Karpas-422 (cell line): ENCODE results near the gene TRANK1. TPM values are rescaled to one million over a fixed set of nuclear protein-coding genes. Genes with fewer than 3 reads are reported as not detected.

Source experiments
- DNase-seq: peaks from one replicate; pipeline ENCODE4 v3.0.0-alpha.2; 2015
- H2AFZ ChIP-seq: fragments of 200-600 bp; sonication (generic); 2 replicates; pipeline ENCODE4 v1.6.1; 2014; ENCODE audit warnings: antibody characterized with exemption, low read length, mixed read lengths
- H3K27ac ChIP-seq: fragments of 200-600 bp; sonication (generic); 2 replicates; pipeline ENCODE4 v1.5.1; 2014; ENCODE audit warnings: mild to moderate bottlenecking, low read length, moderate library complexity
- H3K27me3 ChIP-seq: fragments of 200-600 bp; sonication (generic); 2 replicates; pipeline ENCODE4 v1.6.1; 2014; ENCODE audit warnings: low read length, mixed read lengths
- H3K36me3 ChIP-seq: fragments of 200-600 bp; sonication (generic); 2 replicates; pipeline ENCODE4 v1.6.1; 2014; ENCODE audit warnings: low read length, mixed read lengths; ENCODE audit not compliant: insufficient read depth
- H3K4me1 ChIP-seq: fragments of 200-600 bp; sonication (generic); 2 replicates; pipeline ENCODE4 v1.6.1; 2014; ENCODE audit warnings: mild to moderate bottlenecking, low read length, mixed read lengths
- H3K4me2 ChIP-seq: fragments of 200-600 bp; sonication (generic); 2 replicates; pipeline ENCODE4 v1.6.1; 2014; ENCODE audit warnings: low read length, low read depth, mild to moderate bottlenecking; ENCODE audit not compliant: poor library complexity, severe bottlenecking
- H3K4me3 ChIP-seq: fragments of 200-600 bp; sonication (generic); 2 replicates; pipeline ENCODE4 v1.5.1; 2014; ENCODE audit warnings: mild to moderate bottlenecking, antibody characterized with exemption, low read length, mixed read lengths
- H3K79me2 ChIP-seq: fragments of 200-600 bp; sonication (generic); 2 replicates; pipeline ENCODE4 v1.6.1; 2014; ENCODE audit warnings: mild to moderate bottlenecking, low read length, mixed read lengths
- H3K9ac ChIP-seq: fragments of 200-600 bp; sonication (generic); 2 replicates; pipeline ENCODE4 v1.6.0; 2014; ENCODE audit warnings: low read length
- H3K9me2 ChIP-seq: fragments of 200-600 bp; sonication (generic), shearing (Covaris generic); replicated peaks from 2 replicates; pipeline ENCODE4 v1.6.0; 2014; ENCODE audit warnings: mild to moderate bottlenecking, low read length, moderate library complexity; ENCODE audit not compliant: insufficient read depth
- H3K9me3 ChIP-seq: fragments of 300-700, 200-600 bp; sonication (generic); 2 replicates; pipeline ENCODE4 v1.6.1; 2014; ENCODE audit warnings: low read length, mixed read lengths
- H4K20me1 ChIP-seq: fragments of 200-600 bp; sonication (generic); 2 replicates; pipeline ENCODE4 v1.6.1; 2014; ENCODE audit warnings: mild to moderate bottlenecking, antibody characterized with exemption, low read length, low read depth; ENCODE audit not compliant: insufficient read depth
- total RNA-seq: library from RNA; depleted of rRNA; stranded (reverse); fragments of >200 nt; shearing (Covaris generic); gene quantifications from 2 replicates; pipeline ENCODE4 v1.2.3, GENCODE V29; 2014; ENCODE audit warnings: low replicate concordance

Gene TRANK1
- total RNA-seq, 1 experiment from 2014 or later, result 123 TPM

DNA sequence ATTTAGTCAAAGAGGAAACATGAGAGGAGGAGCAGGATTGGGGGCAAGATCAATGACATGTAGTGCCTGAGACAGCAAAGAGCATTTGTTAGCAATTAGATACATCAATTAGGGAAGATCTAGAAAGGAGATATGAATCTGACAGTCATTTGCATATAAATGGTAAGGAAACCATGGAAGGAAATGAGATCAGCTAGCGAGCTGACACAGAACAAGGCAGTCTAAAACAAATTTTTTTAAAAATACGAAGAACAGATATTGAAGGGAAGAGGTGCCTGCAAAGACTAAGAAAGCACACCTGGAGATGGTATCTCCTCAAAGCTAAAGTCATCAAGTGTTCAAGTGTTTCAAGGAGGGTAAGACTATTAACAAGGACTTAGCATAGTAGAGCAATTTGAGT, 43.5 kb upstream of the TRANK1 start:
- Histone ChIP-seq H3K27me3 (no peaks in the 10 kb centered on the region), H3K9me2 (no peaks in the 10 kb centered on the region), H3K4me3 (no peak overlapping the region), H3K9me3 (no peaks in the 10 kb centered on the region), H2AFZ (no peak overlapping the region), H3K36me3 (peaks cover 58% of the 10 kb centered on the region), H3K4me1 (peaks cover 39% of the 10 kb centered on the region), H3K4me2 (peak overlapping the region; percentile 85), H3K9ac (no peak overlapping the region), H4K20me1 (peaks cover 11% of the 10 kb centered on the region), H3K27ac (no peak overlapping the region), H3K79me2 (peaks cover 52% of the 10 kb centered on the region)
- DNase-seq, result no peak

DNA sequence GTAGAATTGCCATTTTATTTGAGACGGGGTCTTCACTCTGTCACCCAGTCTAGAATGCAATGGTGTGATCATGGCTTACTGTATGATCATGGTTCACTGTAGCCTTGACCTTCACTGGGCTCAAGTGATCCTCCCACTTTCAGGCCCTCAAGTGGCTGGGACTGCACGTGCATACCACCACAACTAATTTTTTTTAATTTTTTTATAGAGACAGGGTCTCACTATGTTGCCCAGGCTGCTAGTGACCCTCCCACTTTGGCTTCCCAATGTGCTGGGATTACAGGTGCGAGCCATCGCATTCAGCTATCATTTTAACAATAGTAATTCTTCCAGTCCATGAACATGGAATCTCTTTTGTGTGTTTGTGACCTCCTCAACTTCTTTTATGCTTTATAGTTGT, 36.2 kb upstream of the TRANK1 start:
- H3K4me1 ChIP-seq, result no peaks in the 10 kb centered on the region

GRCh38 chr3:36973139-36973538, 28.3 kb upstream of the TRANK1 start:
- Histone ChIP-seq H3K36me3 (no peaks in the 10 kb centered on the region), H3K27me3 (no peaks in the 10 kb centered on the region), H3K4me3 (no peak overlapping the region), H2AFZ (no peak overlapping the region), H3K9me2 (no peaks in the 10 kb centered on the region), H3K9me3 (no peaks in the 10 kb centered on the region), H4K20me1 (no peaks in the 10 kb centered on the region), H3K79me2 (no peaks in the 10 kb centered on the region), H3K27ac (no peak overlapping the region), H3K9ac (no peak overlapping the region), H3K4me1 (peaks cover 7% of the 10 kb centered on the region), H3K4me2 (no peak overlapping the region)
- DNase-seq, result no peak

More for the DNA sequence above, 36.2 kb upstream of the TRANK1 start:
- peaks cover 19% of the 10 kb centered on the region for H3K36me3 ChIP-seq
- H3K79me2 ChIP-seq, result no peaks in the 10 kb centered on the region
- H3K9me2 ChIP-seq, result no peaks in the 10 kb centered on the region
- no peak overlapping the region for H3K9ac ChIP-seq
- no peak overlapping the region for H3K27ac ChIP-seq
- no peak overlapping the region for H2AFZ ChIP-seq
- no peaks in the 10 kb centered on the region for H3K27me3 ChIP-seq
- no peak for DNase-seq
- H3K9me3 ChIP-seq, result no peaks in the 10 kb centered on the region
- no peak overlapping the region for H3K4me2 ChIP-seq
- no peak overlapping the region for H3K4me3 ChIP-seq
- no peaks in the 10 kb centered on the region for H4K20me1 ChIP-seq

DNA sequence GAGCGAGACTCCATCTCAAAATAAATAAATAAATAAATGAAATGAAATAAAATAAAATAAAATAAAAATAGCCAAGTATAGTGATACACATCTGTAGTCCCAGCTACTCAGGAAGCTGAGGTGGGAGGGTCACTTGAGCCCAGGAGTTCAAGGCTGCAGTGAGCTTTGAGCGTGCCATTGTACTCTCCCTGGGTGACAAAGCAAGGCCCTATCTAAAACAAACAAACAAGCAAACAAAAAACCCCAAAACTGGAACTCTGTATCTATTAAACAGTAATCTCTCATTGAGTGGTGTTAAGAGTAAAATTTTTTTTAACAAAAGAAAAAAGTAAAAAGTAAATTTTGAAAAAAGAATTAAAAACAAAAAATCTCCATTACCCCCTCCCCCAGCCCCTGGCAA, 27.3 kb upstream of the TRANK1 start:
- H3K4me1 ChIP-seq, result peaks cover 7% of the 10 kb centered on the region
- H3K9me2 ChIP-seq, result no peaks in the 10 kb centered on the region
- H2AFZ ChIP-seq, result no peak overlapping the region
- no peaks in the 10 kb centered on the region for H3K36me3 ChIP-seq
- H3K4me3 ChIP-seq, result no peak overlapping the region
- H3K79me2 ChIP-seq, result no peaks in the 10 kb centered on the region
- no peak for DNase-seq
- H3K27ac ChIP-seq, result no peak overlapping the region
- H3K9me3 ChIP-seq, result no peaks in the 10 kb centered on the region
- H3K27me3 ChIP-seq, result no peaks in the 10 kb centered on the region
- no peak overlapping the region for H3K4me2 ChIP-seq
- no peak overlapping the region for H3K9ac ChIP-seq
- H4K20me1 ChIP-seq, result no peaks in the 10 kb centered on the region

- Histone ChIP-seq H3K4me1 (peaks cover 12% of the 10 kb centered on the region), H3K9me3 (no peaks in the 10 kb centered on the region), H3K36me3 (no peaks in the 10 kb centered on the region), H3K4me2 (no peak overlapping the region), H3K27ac (no peak overlapping the region), H3K9me2 (no peaks in the 10 kb centered on the region), H2AFZ (peak overlapping the region; percentile 67; the same call in 1 of the 2 replicates), H3K79me2 (no peaks in the 10 kb centered on the region), H3K27me3 (no peaks in the 10 kb centered on the region), H3K9ac (no peak overlapping the region), H3K4me3 (no peak overlapping the region), H4K20me1 (no peaks in the 10 kb centered on the region)
- DNase-seq, result peak; percentile 62
Measured at GRCh38 chr3:36969540-36970432, 24.9 kb upstream of the TRANK1 start.

DNA sequence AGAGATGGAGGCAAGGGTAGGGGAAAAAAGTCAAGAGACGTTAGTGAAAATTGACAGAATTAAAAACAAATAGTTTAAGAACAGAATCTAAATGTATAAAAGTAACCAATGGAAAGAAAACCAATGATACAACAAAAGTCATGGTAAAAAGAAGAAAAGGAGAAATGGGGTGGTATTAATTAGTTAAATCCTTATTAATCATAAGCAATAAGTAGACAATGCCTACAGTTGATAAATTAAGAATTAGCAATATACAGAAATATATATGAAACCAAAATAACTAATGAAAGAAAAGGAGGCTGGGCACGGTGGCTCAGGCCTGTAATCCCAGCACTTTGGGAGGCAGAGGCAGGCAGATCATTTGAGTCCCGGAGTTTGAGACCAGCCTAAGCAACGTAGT, 24.2 kb upstream of the TRANK1 start:
- no peaks in the 10 kb centered on the region for H3K36me3 ChIP-seq
- peaks cover 16% of the 10 kb centered on the region for H3K4me1 ChIP-seq
- no peaks in the 10 kb centered on the region for H3K9me2 ChIP-seq
- no peak overlapping the region for H3K4me3 ChIP-seq
- no peak overlapping the region for H2AFZ ChIP-seq
- H4K20me1 ChIP-seq, result no peaks in the 10 kb centered on the region
- H3K27me3 ChIP-seq, result no peaks in the 10 kb centered on the region
- H3K27ac ChIP-seq, result no peak overlapping the region
- H3K4me2 ChIP-seq, result no peak overlapping the region
- DNase-seq, result no peak
- no peaks in the 10 kb centered on the region for H3K79me2 ChIP-seq
- H3K9ac ChIP-seq, result no peak overlapping the region
- H3K9me3 ChIP-seq, result no peaks in the 10 kb centered on the region

DNA sequence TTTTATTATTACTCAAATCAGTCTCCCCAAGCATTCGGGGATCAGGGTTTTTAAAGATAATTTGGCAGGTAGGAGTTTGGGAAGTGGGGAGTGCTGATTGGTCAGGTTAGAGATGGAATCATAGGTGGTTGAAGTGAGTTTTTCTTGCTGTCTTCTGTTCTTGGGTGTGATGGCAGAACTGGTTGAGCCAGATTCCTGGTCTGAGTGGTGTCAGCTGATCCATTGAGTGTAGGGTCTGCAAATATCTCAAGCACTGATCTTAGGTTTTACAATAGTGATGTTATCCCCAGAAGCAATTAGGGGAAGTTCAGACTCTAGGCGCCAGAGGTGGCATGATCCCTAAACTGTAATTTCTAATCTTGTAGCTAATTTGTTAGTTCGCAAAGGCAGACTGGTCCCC, 20.6 kb upstream of the TRANK1 start:
- H3K9ac ChIP-seq, result no peak overlapping the region
- DNase-seq, result no peak

DNA sequence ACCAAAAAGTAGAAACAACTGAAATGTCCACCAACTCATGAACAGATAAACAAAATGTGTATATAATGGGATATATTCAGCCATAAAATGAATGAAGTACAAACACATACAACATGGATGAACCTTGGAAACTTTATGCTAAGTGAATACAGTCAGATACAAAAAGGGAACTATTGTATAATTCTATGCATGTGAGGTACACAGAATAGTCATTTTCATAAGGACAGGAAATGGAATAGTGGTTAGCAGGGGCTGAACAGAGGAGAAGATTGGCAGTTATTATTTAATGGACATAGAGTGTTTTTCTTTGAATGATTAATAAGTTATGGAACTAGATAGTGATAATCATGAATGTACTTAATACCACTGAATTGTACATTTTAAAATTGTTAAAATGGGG, 20.0 kb upstream of the TRANK1 start:
- no peak overlapping the region for H3K4me2 ChIP-seq
- H3K9me2 ChIP-seq, result no peaks in the 10 kb centered on the region
- no peaks in the 10 kb centered on the region for H3K9me3 ChIP-seq
- H3K79me2 ChIP-seq, result no peaks in the 10 kb centered on the region
- no peak for DNase-seq
- peaks cover 12% of the 10 kb centered on the region for H3K4me1 ChIP-seq
- H3K36me3 ChIP-seq, result no peaks in the 10 kb centered on the region
- no peak overlapping the region for H3K27ac ChIP-seq
- H3K9ac ChIP-seq, result no peak overlapping the region
- H2AFZ ChIP-seq, result peak overlapping the region; percentile 20; the same call in 1 of the 2 replicates
- no peak overlapping the region for H3K4me3 ChIP-seq
- no peaks in the 10 kb centered on the region for H4K20me1 ChIP-seq
- H3K27me3 ChIP-seq, result no peaks in the 10 kb centered on the region

More for the DNA sequence above, 20.6 kb upstream of the TRANK1 start:
- no peaks in the 10 kb centered on the region for H3K36me3 ChIP-seq
- H3K79me2 ChIP-seq, result no peaks in the 10 kb centered on the region
- H3K4me2 ChIP-seq, result no peak overlapping the region
- no peaks in the 10 kb centered on the region for H3K27me3 ChIP-seq
- H3K27ac ChIP-seq, result no peak overlapping the region
- H2AFZ ChIP-seq, result no peak overlapping the region
- H3K9me2 ChIP-seq, result no peaks in the 10 kb centered on the region
- peaks cover 16% of the 10 kb centered on the region for H3K4me1 ChIP-seq
- H3K4me3 ChIP-seq, result no peak overlapping the region
- no peaks in the 10 kb centered on the region for H3K9me3 ChIP-seq
- H4K20me1 ChIP-seq, result no peaks in the 10 kb centered on the region
